SK-N-SH (cell line): ENCODE measurements around the gene CACNB3. TPM values are rescaled to one million over a fixed set of nuclear protein-coding genes. Genes with fewer than 3 reads are reported as not detected.

ENCODE experiments used
- CTCF ChIA-PET: fragments of 300-600, 350-600 bp; formaldehyde crosslinking; extraction: SDS; loops from one replicate; lab custom pipeline; 2021; lab: Yijun Ruan, JAX
- POLR2A ChIA-PET: fragments of 350-600 bp; sonication (Branson Sonifier 250); formaldehyde crosslinking; extraction: SDS; loops from one replicate; lab custom pipeline; 2020; ENCODE audit warnings: antibody characterized with exemption, inconsistent platforms; lab: Yijun Ruan, JAX
- DNase-seq: peaks from one replicate; pipeline ENCODE4 v3.0.0; 2012
- H2AFZ ChIP-seq: fragments of 200-600 bp; sonication (generic); 2 replicates; pipeline ENCODE4 v1.8.1; 2016; ENCODE audit warnings: antibody characterized with exemption, mild to moderate bottlenecking, low read depth
- H3F3A ChIP-seq: fragments of 200-600 bp; sonication (generic); replicated peaks from 2 replicates; pipeline ENCODE3; 2016; ENCODE audit warnings: antibody characterized with exemption, mild to moderate bottlenecking; ENCODE audit not compliant: insufficient read depth
- H3K27ac ChIP-seq, 2 experiments: fragments of 200-500 bp in 1 of 2; fragments of 200-600 bp in 1 of 2; sonication (Bioruptor generic) in 1 of 2; sonication (generic), shearing (Covaris generic) in 1 of 2; 2 replicates each; pipeline versions ENCODE4 v1.5.1 to v1.6.1; 2014 to 2016; ENCODE audit warnings: low read depth in 2 of 2, inconsistent platforms in 1 of 2, low read length in 1 of 2, mild to moderate bottlenecking in 1 of 2, mixed read lengths in 1 of 2
- H3K27me3 ChIP-seq: fragments of 200-600 bp; sonication (generic), shearing (Covaris generic); 2 replicates; pipeline ENCODE4 v1.6.1; 2016; ENCODE audit warnings: mixed run types; ENCODE audit not compliant: insufficient read depth
- H3K36me3 ChIP-seq, 2 experiments: fragments of 200-500 bp in 1 of 2; fragments of 200-600 bp in 1 of 2; sonication (Bioruptor generic) in 1 of 2; sonication (generic) in 1 of 2; replicated peaks in 1 of 2; 2 replicates each; pipeline versions ENCODE3 to v1.5.1; 2014 to 2016; ENCODE audit warnings: low read length in 1 of 2, mild to moderate bottlenecking in 1 of 2; ENCODE audit not compliant: insufficient read depth in 2 of 2, control insufficient read depth in 1 of 2
- H3K4me1 ChIP-seq, 2 experiments: fragments of 200-500 bp in 1 of 2; fragments of 200-600 bp in 1 of 2; sonication (Bioruptor generic) in 1 of 2; sonication (generic), shearing (Covaris generic) in 1 of 2; 2 replicates each; pipeline versions ENCODE4 v1.5.1 to v1.6.1; 2014 to 2016; ENCODE audit warnings: low read depth in 1 of 2, low read length in 1 of 2, mixed run types in 1 of 2; ENCODE audit not compliant: insufficient read depth in 2 of 2, control insufficient read depth in 1 of 2
- H3K4me2 ChIP-seq: fragments of 200-600 bp; sonication (generic), shearing (Covaris generic); 2 replicates; pipeline ENCODE4 v1.6.1; 2017; ENCODE audit warnings: mixed run types
- H3K4me3 ChIP-seq, 2 experiments: fragments of 200-500 bp in 1 of 2; fragments of 200-600 bp in 1 of 2; sonication (Bioruptor generic) in 1 of 2; sonication (generic), shearing (Covaris generic) in 1 of 2; 2 replicates each; pipeline versions ENCODE4 v1.5.1 to v1.8.1; 2014 to 2016; ENCODE audit warnings: low read depth in 2 of 2, inconsistent platforms in 1 of 2, low read length in 1 of 2, mild to moderate bottlenecking in 1 of 2, mixed read lengths in 1 of 2, moderate library complexity in 1 of 2
- H3K79me2 ChIP-seq: fragments of 200-600 bp; sonication (generic); 2 replicates; pipeline ENCODE4 v1.8.1; 2017; ENCODE audit warnings: mild to moderate bottlenecking; ENCODE audit not compliant: insufficient read depth
- H3K9ac ChIP-seq: fragments of 200-600 bp; sonication (generic); 2 replicates; pipeline ENCODE4 v1.6.1; 2017; ENCODE audit warnings: mixed run types
- H3K9me2 ChIP-seq: fragments of 200-600 bp; sonication (generic); 2 replicates; pipeline ENCODE4 v1.6.1; 2017; ENCODE audit warnings: mixed run types
- H3K9me3 ChIP-seq: fragments of 200-600 bp; sonication (generic); 2 replicates; pipeline ENCODE4 v1.6.1; 2017; ENCODE audit warnings: mixed run types, mild to moderate bottlenecking, moderate library complexity
- H4K20me1 ChIP-seq: fragments of 200-600 bp; sonication (generic); 2 replicates; pipeline ENCODE4 v1.6.1; 2017; ENCODE audit warnings: mild to moderate bottlenecking, mixed run types; ENCODE audit not compliant: insufficient read depth
- CHD2 ChIP-seq: fragments of 150-350 bp; IDR thresholded peaks from 2 replicates; pipeline ENCODE4 v1.6.1; 2018; ENCODE audit warnings: low read length; ENCODE audit not compliant: partially characterized antibody
- CTCF ChIP-seq: fragments of 200-600 bp; sonication (generic); IDR thresholded peaks from 2 replicates; pipeline ENCODE4 v1.6.1; 2017; ENCODE audit warnings: antibody characterized with exemption, mild to moderate bottlenecking, moderate library complexity
- ELF1 ChIP-seq: IDR thresholded peaks from 2 replicates; pipeline ENCODE4 v1.4.0; 2012
- EP300 ChIP-seq, 2 experiments: IDR thresholded peaks; 2 replicates each; pipeline versions ENCODE4 v1.4.0 to v1.6.1; 2012; ENCODE audit warnings: borderline replicate concordance in 1 of 2, low read depth in 1 of 2, low read length in 1 of 2
- EZH2phosphoT487 ChIP-seq: fragments of 200-600 bp; sonication (generic); IDR thresholded peaks from 2 replicates; pipeline ENCODE4 v1.6.1; 2017; ENCODE audit warnings: low read depth, mixed run types, mild to moderate bottlenecking, antibody characterized with exemption, moderate library complexity, borderline replicate concordance
- FOSL2 ChIP-seq: IDR thresholded peaks from 2 replicates; pipeline ENCODE4 v1.4.0; 2012; ENCODE audit warnings: low read depth, mild to moderate bottlenecking, moderate library complexity, borderline replicate concordance
- FOXJ3 ChIP-seq: sonication (generic); formaldehyde crosslinking; IDR thresholded peaks from 2 replicates; pipeline ENCODE4 v1.5.1; 2020; ENCODE audit warnings: mild to moderate bottlenecking, missing genetic modification reagents
- FOXM1 ChIP-seq: IDR thresholded peaks from 2 replicates; pipeline ENCODE4 v1.4.0; 2012; ENCODE audit warnings: low read depth, mild to moderate bottlenecking
- GABPA ChIP-seq: IDR thresholded peaks from 2 replicates; pipeline ENCODE4 v1.4.0; 2012; ENCODE audit warnings: low read depth, mild to moderate bottlenecking
- GATA2 ChIP-seq: sonication (generic); formaldehyde crosslinking; IDR thresholded peaks from 2 replicates; pipeline ENCODE4 v1.5.0; 2020; ENCODE audit warnings: mild to moderate bottlenecking, missing genetic modification reagents
- MAX ChIP-seq: IDR thresholded peaks from 2 replicates; pipeline ENCODE4 v1.4.0; 2012; ENCODE audit warnings: low read depth
- MXI1 ChIP-seq: IDR thresholded peaks from 2 replicates; pipeline ENCODE4 v1.6.1; 2012; ENCODE audit warnings: mild to moderate bottlenecking, low read depth, low read length, improper control_type of control experiment
- NFIC ChIP-seq: IDR thresholded peaks from 2 replicates; pipeline ENCODE4 v1.4.0; 2012; ENCODE audit warnings: borderline replicate concordance
- PBX3 ChIP-seq: IDR thresholded peaks from 2 replicates; pipeline ENCODE4; 2012
- POLR2AphosphoS5 ChIP-seq: IDR thresholded peaks from 2 replicates; pipeline ENCODE4 v1.6.1; 2012; ENCODE audit warnings: low read depth, low read length
- RAD21 ChIP-seq: IDR thresholded peaks from 2 replicates; pipeline ENCODE4 v1.6.1; 2012; ENCODE audit warnings: mild to moderate bottlenecking, low read length
- RCOR1 ChIP-seq: fragments of 150-350 bp; IDR thresholded peaks from 2 replicates; pipeline ENCODE4 v1.6.1; 2017; ENCODE audit warnings: antibody characterized with exemption, low read length
- RXRA ChIP-seq: IDR thresholded peaks from 2 replicates; pipeline ENCODE4 v1.4.0; 2012; ENCODE audit warnings: low read depth, mild to moderate bottlenecking, borderline replicate concordance
- SMC3 ChIP-seq: IDR thresholded peaks from 2 replicates; pipeline ENCODE4 v1.6.1; 2012; ENCODE audit warnings: low read depth, low read length, improper control_type of control experiment
- TCF12 ChIP-seq: IDR thresholded peaks from 2 replicates; pipeline ENCODE4 v1.4.0; 2012
- USF1 ChIP-seq: IDR thresholded peaks from 2 replicates; pipeline ENCODE4 v1.4.0; 2012; ENCODE audit warnings: low read depth, borderline replicate concordance
- ZBTB33 ChIP-seq: IDR thresholded peaks from 2 replicates; pipeline ENCODE4 v1.4.0; 2012; ENCODE audit warnings: low read depth, borderline replicate concordance
- WGBS: methylation state at CpG from one replicate; pipeline ENCODE4 v1.1.6; 2017; ENCODE audit warnings: low lambda C conversion rate; 5-methylcytosine and 5-hydroxymethylcytosine counted together
- polyA plus RNA-seq, 3 experiments: library from polyadenylated mRNA; depleted of rRNA; stranded (reverse); fragments of >200 nt; gene quantifications; 2 replicates each; pipeline ENCODE4 v1.2.3, GENCODE V29; 2012

CACNB3 gene
- polyA plus RNA-seq, 1 of the 3 experiments (the other 2 are of a cell fraction), result 34.6 TPM

- TF ChIP-seq FOSL2 (no peak), EP300 (IDR thresholded peaks at IDR 0.05; ENCODE audit: borderline replicate concordance in 1 of 2, low read depth in 1 of 2, low read length in 1 of 2) (peak in 1 of 2 experiments; percentile 25; a peak in 1 of 4 replicates), NFIC (no peak; the same call in 1 of the 2 replicates), FOXJ3 (CRISPR knock-in tag) (peak; percentile 45; the same call in 1 of the 2 replicates), CHD2 (peak; percentile 97), ZBTB33 (peak; percentile 91), POLR2AphosphoS5 (peak; percentile 73), RAD21 (no peak), GATA2 (no peak), GABPA (peak; percentile 75), FOXM1 (0 out of 2 replicates have a peak, but pooled peaks have one; percentile 6)
These were observed 33.8 kb downstream of the CACNB3 start, which contains the start of gene DDX23 (continued) for GRCh38 chr12:48851883-48852733.

GRCh38 chr12:48852734-48853688 is 34.7 kb downstream of the CACNB3 start:
- WGBS, result 2% methylated on average over 11 of the region's 11 CpGs
- POLR2A ChIA-PET, result interaction anchor here (0.6 to 2.3 kb wide), 5 partner anchors 12 to 45 kb away, joined by 3 to 31 read pairs (median 5); no protein-coding TSS in a partner anchor

More at GRCh38 chr12:48852734-48853688, 34.7 kb downstream of the CACNB3 start:
- TF ChIP-seq RXRA, result no peak
- TF ChIP-seq GATA2, result 0 out of 2 replicates have a peak, but pooled peaks have one; percentile 14
- no peak for TF ChIP-seq FOXJ3 (CRISPR knock-in tag)
- no peak for TF ChIP-seq ELF1
- no peak for TF ChIP-seq MXI1
- 0 out of 2 replicates have a peak, but pooled peaks have one; percentile 23 for TF ChIP-seq RCOR1
- TF ChIP-seq SMC3, result peak; percentile 86
- TF ChIP-seq MAX, result no peak
- no peak for TF ChIP-seq PBX3
- peak; percentile 95 for TF ChIP-seq RAD21
- TF ChIP-seq CTCF, result peak; percentile 85
- TF ChIP-seq USF1, result no peak
- no peak for TF ChIP-seq EZH2phosphoT487
- TF ChIP-seq POLR2AphosphoS5, result no peak
- no peak for TF ChIP-seq TCF12
- H2AFZ ChIP-seq, result peak overlapping the region; percentile 75
- CTCF ChIA-PET, result interaction anchor here (0.6 to 34.8 kb wide), 60 partner anchors 10 to 245 kb away, joined by 3 to 667 read pairs (median 6); partner anchors contain the start of genes ARF3, CACNB3, DHH and FKBP11
- no peaks in the 10 kb centered on the region for H3K9me2 ChIP-seq
- H3F3A ChIP-seq, result no peaks in the 10 kb centered on the region
- peaks cover 0 to 13% of the 10 kb centered on the region in 2 experiments; a peak in 2 of 4 replicates for H3K4me1 ChIP-seq
- peaks cover 0 to 8% of the 10 kb centered on the region in 2 experiments for H3K36me3 ChIP-seq
- peak overlapping the region; percentile 47 to 61; a peak in 3 of 4 replicates for H3K27ac ChIP-seq
- peak overlapping the region; percentile 46; the same call in 1 of the 2 replicates for H3K9ac ChIP-seq
- peak; percentile 74 for DNase-seq
- H3K27me3 ChIP-seq, result no peaks in the 10 kb centered on the region
- H3K79me2 ChIP-seq, result peaks cover 40% of the 10 kb centered on the region
- H4K20me1 ChIP-seq, result no peaks in the 10 kb centered on the region
- peak overlapping the region; percentile 70 for H3K4me2 ChIP-seq
- peak overlapping the region; percentile 85 to 92 for H3K4me3 ChIP-seq
- no peaks in the 10 kb centered on the region for H3K9me3 ChIP-seq
